ENCODE results near the gene COPS3. TPM values are rescaled to one million over a fixed set of nuclear protein-coding genes. Genes with fewer than 3 reads are reported as not detected.

Gene COPS3
- total and polyA plus RNA-seq, 9 of the 15 experiments (the other 6 are each of a cell fraction or from before 2014, with no cell fraction given) = 92.4 to 295 (median 167) TPM

DNA sequence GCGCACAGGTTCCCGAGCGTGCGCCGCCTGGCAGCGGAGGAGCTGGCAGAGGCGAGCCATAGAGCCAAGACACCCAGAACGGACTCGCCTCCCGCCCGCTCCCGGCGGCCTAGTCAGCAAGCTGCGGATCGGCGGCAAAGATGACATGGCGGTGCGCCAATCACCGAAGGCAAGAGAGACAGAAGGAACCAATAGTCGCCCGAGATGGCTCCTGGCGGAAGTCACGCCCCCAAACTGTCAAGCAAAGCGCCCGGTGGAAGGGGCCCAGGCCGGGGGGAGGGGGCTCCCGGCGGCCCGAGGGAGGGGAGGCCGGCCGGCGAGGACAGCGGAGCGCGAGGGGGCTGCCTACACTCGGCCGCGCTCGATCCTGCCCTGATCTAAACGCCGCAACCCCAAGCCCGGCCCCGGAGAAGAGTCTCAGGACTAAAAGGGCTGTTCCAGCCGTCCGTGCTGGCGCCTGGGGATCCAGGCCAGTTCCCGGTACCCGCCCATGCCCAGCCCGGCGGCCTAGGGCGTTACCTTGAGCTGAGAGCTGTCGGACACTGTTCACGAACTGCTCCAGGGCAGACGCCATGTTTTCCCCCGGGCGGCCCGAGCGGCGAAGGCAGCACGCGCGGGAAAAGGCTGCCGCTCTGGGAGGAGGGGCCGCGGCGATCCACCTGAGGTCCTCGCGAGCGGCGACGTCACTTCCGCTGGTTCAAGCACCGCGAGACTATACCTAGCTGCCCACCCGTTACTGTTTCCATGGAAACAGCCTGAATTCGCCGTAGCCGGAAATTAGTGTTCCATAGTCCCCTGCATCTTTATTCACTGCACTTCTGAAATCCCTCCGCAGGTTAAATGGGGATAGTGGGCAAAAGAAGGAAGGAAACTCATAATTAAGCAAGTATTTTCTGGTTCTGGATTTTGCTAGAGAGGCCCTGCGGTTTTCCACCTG is at the start of gene COPS3 (continued):
- TF ChIP-seq HCFC1 (IDR thresholded peaks at IDR 0.05; ENCODE audit: low read depth, low read length) (peak; percentile 46; the same call in 1 of the 2 replicates), TEAD1 (CRISPR knock-in tag; IDR thresholded peaks at IDR 0.05) (peak in 1 of 2 experiments; percentile 48; a peak in 1 of 4 replicates), MAFF (IDR thresholded peaks at IDR 0.05; ENCODE audit: low read length) (peak; percentile 5; the same call in 1 of the 2 replicates), EP400 (IDR thresholded peaks at IDR 0.05) (peak; percentile 89), ZNF263 (CRISPR knock-in tag; IDR thresholded peaks at IDR 0.05; ENCODE audit: borderline replicate concordance) (peak; percentile 22; the same call in 1 of the 2 replicates), E2F8 (IDR thresholded peaks at IDR 0.05; ENCODE audit: low read depth, partially characterized antibody) (peak; percentile 95), E2F6 (IDR thresholded peaks at IDR 0.05; ENCODE audit: borderline replicate concordance in 1 of 2, extremely low read depth in 1 of 2, insufficient read depth in 1 of 2, insufficient read length in 1 of 2, low read depth in 1 of 2, low read length in 1 of 2, poor library complexity in 1 of 2, severe bottlenecking in 1 of 2) (peak; percentile 93 to 97), RFX1 (IDR thresholded peaks at IDR 0.05) (peak; percentile 99), BHLHE40 (IDR thresholded peaks at IDR 0.05; ENCODE audit: low read length) (peak; percentile 67), ETV5 (CRISPR knock-in tag; IDR thresholded peaks at IDR 0.05; ENCODE audit: low read depth) (peak; percentile 27; the same call in 1 of the 2 replicates), YY1 (IDR thresholded peaks at IDR 0.05; ENCODE audit: borderline replicate concordance in 1 of 3, control insufficient read depth in 1 of 3, extremely low read depth in 1 of 3, insufficient read depth in 3 of 3, insufficient read length in 1 of 3, insufficient replicate concordance in 2 of 3, low read depth in 1 of 3, low read length in 2 of 3) (peak; percentile 75 to 95 (median 89))
- TF ChIP-seq, protein P1, sequence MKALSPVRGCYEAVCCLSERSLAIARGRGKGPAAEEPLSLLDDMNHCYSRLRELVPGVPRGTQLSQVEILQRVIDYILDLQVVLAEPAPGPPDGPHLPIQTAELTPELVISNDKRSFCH (CRISPR knock-in tag; IDR thresholded peaks at IDR 0.05) = no peak
- TF ChIP-seq, protein P1 (tag; IDR thresholded peaks at IDR 0.05) = peak; percentile 55; the same call in 1 of the 2 replicates
- TF ChIP-seq, protein P2, sequence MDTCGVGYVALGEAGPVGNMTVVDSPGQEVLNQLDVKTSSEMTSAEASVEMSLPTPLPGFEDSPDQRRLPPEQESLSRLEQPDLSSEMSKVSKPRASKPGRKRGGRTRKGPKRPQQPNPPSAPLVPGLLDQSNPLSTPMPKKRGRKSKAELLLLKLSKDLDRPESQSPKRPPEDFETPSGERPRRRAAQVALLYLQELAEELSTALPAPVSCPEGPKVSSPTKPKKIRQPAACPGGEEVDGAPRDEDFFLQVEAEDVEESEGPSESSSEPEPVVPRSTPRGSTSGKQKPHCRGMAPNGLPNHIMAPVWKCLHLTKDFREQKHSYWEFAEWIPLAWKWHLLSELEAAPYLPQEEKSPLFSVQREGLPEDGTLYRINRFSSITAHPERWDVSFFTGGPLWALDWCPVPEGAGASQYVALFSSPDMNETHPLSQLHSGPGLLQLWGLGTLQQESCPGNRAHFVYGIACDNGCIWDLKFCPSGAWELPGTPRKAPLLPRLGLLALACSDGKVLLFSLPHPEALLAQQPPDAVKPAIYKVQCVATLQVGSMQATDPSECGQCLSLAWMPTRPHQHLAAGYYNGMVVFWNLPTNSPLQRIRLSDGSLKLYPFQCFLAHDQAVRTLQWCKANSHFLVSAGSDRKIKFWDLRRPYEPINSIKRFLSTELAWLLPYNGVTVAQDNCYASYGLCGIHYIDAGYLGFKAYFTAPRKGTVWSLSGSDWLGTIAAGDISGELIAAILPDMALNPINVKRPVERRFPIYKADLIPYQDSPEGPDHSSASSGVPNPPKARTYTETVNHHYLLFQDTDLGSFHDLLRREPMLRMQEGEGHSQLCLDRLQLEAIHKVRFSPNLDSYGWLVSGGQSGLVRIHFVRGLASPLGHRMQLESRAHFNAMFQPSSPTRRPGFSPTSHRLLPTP (IDR thresholded peaks at IDR 0.05; ENCODE audit: borderline replicate concordance, extremely low read depth, insufficient read length) = no peak
- TF ChIP-seq, protein P3, sequence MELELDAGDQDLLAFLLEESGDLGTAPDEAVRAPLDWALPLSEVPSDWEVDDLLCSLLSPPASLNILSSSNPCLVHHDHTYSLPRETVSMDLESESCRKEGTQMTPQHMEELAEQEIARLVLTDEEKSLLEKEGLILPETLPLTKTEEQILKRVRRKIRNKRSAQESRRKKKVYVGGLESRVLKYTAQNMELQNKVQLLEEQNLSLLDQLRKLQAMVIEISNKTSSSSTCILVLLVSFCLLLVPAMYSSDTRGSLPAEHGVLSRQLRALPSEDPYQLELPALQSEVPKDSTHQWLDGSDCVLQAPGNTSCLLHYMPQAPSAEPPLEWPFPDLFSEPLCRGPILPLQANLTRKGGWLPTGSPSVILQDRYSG (tag; conservative IDR thresholded peaks at IDR 0.05; ENCODE audit: low read depth) = no peak

Data from K562 (cell line).